AG04450 (cell line): ENCODE measurements around the gene ZNF93. TPM values are rescaled to one million over a fixed set of nuclear protein-coding genes. Genes with fewer than 3 reads are reported as not detected.
"Not testable (repeated sequence)": the region's sequence is repeated elsewhere in the genome, so short reads cannot be mapped to it uniquely, and the experiment has no call there.

ENCODE experiments used
- CTCF ChIA-PET: fragments of 300-600, 350-600 bp; formaldehyde crosslinking; extraction: SDS; loops from one replicate; lab custom pipeline; 2022; ENCODE audit warnings: antibody characterized with exemption, inconsistent platforms; lab: Charles Lee
- POLR2A ChIA-PET: fragments of 350-600 bp; formaldehyde crosslinking; extraction: SDS; loops from one replicate; lab custom pipeline; 2021; ENCODE audit warnings: antibody characterized with exemption, inconsistent platforms; lab: Yijun Ruan, JAX
- DNase-seq: peaks from one replicate; pipeline ENCODE4 v3.0.0-alpha.2; 2011; ENCODE audit warnings: low read depth, low spot score
- H3K27ac ChIP-seq: one replicate; pipeline ENCODE4 v1.5.1; 2012; ENCODE audit warnings: low read depth, low read length, control low read depth
- H3K27me3 ChIP-seq: one replicate; pipeline ENCODE4 v1.6.0; 2012; ENCODE audit warnings: low read length; ENCODE audit not compliant: control insufficient read depth, insufficient read depth
- H3K4me3 ChIP-seq: 2 replicates; pipeline ENCODE4 v1.5.1; 2011; ENCODE audit warnings: mild to moderate bottlenecking, low read depth, low read length, control low read depth
- H3K9me3 ChIP-seq: 2 replicates; pipeline ENCODE4 v1.5.1; 2012; ENCODE audit warnings: low read length; ENCODE audit not compliant: control insufficient read depth, insufficient read depth
- polyA plus RNA-seq: library from polyadenylated mRNA; depleted of rRNA; stranded (reverse); fragments of >200 nt; gene quantifications from 2 replicates; pipeline ENCODE4 v1.2.3, GENCODE V29; 2011
- TF ChIP-seq, protein P1 (sequence below): IDR thresholded peaks from 2 replicates; pipeline ENCODE4 v1.5.1; 2011; ENCODE audit warnings: low read depth, low read length, control low read depth, inconsistent platforms

Gene ZNF93
- polyA plus RNA-seq, 1 experiment = 4.6 TPM

DNA sequence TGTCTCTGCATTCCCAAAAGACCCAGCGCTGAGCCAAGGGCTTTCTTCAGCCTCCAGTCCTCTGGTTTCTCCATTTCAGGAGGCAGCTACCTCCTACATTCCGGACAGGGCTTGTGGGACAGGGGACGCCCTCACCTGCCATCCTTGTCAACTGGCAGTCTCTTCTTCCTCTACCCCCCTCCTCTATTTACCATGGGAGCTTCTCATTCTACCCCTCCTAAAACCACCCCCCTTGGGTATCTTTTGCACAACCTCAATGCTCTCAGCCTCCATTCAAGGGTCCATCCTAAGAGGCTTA, 43.8 kb downstream of the ZNF93 start:
- H3K9me3 ChIP-seq = peaks cover 24% of the 10 kb centered on the region; the same call in 1 of the 2 replicates
- TF ChIP-seq, protein P1, sequence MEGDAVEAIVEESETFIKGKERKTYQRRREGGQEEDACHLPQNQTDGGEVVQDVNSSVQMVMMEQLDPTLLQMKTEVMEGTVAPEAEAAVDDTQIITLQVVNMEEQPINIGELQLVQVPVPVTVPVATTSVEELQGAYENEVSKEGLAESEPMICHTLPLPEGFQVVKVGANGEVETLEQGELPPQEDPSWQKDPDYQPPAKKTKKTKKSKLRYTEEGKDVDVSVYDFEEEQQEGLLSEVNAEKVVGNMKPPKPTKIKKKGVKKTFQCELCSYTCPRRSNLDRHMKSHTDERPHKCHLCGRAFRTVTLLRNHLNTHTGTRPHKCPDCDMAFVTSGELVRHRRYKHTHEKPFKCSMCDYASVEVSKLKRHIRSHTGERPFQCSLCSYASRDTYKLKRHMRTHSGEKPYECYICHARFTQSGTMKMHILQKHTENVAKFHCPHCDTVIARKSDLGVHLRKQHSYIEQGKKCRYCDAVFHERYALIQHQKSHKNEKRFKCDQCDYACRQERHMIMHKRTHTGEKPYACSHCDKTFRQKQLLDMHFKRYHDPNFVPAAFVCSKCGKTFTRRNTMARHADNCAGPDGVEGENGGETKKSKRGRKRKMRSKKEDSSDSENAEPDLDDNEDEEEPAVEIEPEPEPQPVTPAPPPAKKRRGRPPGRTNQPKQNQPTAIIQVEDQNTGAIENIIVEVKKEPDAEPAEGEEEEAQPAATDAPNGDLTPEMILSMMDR = no peak
- POLR2A ChIA-PET = no interaction called here

DNA sequence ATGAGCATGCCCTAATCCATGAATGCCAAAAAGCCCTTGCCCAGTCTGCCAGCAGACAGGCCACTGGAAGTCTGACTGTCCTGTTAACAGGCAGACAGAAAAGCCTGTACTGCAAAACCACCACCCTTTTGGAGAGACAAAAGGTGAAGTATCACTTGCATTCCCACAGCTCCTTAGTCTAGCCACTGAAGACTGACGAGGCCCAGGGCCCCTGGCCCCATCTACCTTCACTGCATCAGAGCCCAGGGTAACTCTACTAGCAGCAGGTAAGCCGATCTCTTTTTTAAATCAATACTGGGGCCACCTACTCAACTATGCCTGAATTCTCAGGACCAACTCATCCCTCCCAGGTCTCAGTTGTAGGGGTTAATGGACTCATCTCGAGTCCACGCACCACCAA, 45.5 kb downstream of the ZNF93 start:
- POLR2A ChIA-PET = no interaction called here
- H3K4me3 ChIP-seq = no peak overlapping the region
- H3K27ac ChIP-seq = no peak overlapping the region
- no peaks in the 10 kb centered on the region for H3K27me3 ChIP-seq
- DNase-seq = no peak
- H3K9me3 ChIP-seq = peaks cover 33% of the 10 kb centered on the region; the same call in 1 of the 2 replicates
- TF ChIP-seq, protein P1 = no peak
- CTCF ChIA-PET = no interaction called here

More for the DNA sequence above, 43.8 kb downstream of the ZNF93 start:
- Histone ChIP-seq H3K4me3 (no peak overlapping the region), H3K27me3 (no peaks in the 10 kb centered on the region), H3K27ac (no peak overlapping the region)
- CTCF ChIA-PET = no interaction called here
- no peak for DNase-seq

DNA sequence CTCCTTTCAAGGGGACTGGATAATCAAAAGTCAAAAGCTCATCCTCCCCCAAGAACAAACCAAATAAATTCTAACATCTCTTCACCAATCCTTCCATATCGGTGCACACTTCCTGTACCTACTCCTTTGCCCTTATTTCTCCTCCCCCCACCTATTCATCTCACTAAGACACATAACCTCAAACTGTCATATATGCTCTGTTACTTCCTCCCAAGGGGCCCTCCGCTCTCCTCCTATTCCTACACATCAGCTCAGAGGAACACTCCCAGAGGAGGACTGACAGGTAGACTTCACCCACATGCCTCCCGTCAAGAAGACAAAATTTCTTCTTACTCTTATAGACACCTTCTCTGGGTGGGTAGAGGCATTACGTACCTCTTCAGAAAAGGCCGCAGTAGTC, 48.1 kb downstream of the ZNF93 start:
- H3K4me3 ChIP-seq = no peak overlapping the region
- TF ChIP-seq, protein P1 = no peak
- POLR2A ChIA-PET = no interaction called here
- DNase-seq = no peak
- CTCF ChIA-PET = no interaction called here
- no peak overlapping the region for H3K27ac ChIP-seq
- peaks cover 40% of the 10 kb centered on the region for H3K9me3 ChIP-seq
- H3K27me3 ChIP-seq = no peaks in the 10 kb centered on the region

DNA sequence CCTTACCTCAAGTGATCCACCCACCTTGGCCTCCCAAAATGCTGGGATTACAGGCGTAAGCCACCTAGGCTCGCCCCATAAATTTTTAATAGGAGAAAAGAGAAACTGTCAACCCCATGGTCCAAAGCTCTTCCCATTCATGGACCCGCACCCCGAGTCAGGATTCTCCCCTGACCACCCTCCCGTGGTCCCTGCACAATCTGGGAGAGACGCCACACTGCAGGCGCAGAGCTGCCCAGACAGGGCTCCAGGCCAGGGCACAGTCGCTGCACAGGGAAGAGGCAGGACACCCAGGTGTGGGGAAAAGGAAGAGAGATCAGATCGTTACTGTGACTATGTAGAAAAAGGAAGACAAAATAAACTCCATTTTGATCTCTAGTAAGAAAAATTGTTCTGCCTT, 54.5 kb downstream of the ZNF93 start:
- TF ChIP-seq, protein P1 = no peak

DNA sequence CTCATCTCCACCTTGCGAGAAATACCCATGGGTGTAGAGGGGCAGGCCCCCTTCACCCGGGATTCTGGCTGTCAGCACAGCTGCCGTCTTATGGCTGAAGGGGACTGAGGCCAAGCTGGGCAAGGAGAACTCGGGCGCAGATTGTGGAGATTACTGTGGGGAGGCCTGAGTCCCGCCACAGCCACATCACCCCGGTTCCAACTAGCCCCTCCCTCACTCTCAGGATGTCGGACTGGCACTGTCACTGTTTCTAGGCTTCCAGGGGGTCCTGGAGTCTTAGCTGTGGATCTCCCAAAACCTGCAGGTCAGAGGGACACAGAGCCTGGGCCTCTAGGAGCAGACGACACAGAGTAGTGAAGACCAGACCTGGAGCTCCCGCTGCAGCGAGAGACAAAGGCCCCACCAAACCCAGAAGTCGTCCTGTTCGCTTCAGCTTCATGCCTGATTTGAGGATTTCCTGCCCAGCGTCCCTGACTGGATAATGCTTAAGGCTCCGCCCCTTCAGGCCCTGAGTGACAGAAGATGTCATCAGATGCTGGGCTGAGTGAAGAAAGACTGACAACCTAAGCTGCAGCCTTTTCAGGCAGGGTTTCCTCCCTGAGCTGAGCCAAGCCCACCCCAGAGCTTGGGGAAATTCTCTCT, 55.8 kb downstream of the ZNF93 start:
- Histone ChIP-seq H3K27ac (no peak overlapping the region), H3K4me3 (no peak overlapping the region), H3K27me3 (no peaks in the 10 kb centered on the region), H3K9me3 (peaks cover 24% of the 10 kb centered on the region)
- no peak for DNase-seq
- POLR2A ChIA-PET = no interaction called here
- TF ChIP-seq, protein P1 = no peak
- CTCF ChIA-PET = no interaction called here

More for the DNA sequence above, 54.5 kb downstream of the ZNF93 start:
- Histone ChIP-seq H3K4me3 (no peak overlapping the region), H3K27ac (no peak overlapping the region), H3K9me3 (peaks cover 35% of the 10 kb centered on the region), H3K27me3 (no peaks in the 10 kb centered on the region)
- ChIA-PET CTCF (no interaction called here), POLR2A (no interaction called here)
- no peak for DNase-seq

DNA sequence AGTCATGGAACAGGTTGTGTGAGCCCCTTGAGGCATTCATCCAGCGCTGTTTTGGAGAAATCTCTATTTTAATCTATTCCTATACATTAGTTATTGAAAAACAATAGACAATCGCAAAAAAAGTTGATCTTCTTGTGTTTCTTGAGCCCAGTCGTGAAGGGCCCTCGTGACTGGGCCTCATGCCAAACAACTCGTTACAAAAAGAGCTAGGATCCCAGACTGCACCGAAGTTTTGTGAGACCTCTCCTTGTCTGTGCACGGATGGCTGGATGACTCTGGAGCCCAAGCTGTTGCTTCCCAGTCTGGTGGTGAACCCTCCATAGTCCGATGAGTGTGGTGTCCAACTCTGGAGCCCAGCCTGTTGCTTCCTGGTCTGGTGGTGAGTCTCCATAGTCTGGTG, 57.0 kb downstream of the ZNF93 start:
- H3K4me3 ChIP-seq, H3K27me3 ChIP-seq, H3K27ac ChIP-seq, POLR2A ChIA-PET, DNase-seq: not testable (repeated sequence)
- CTCF ChIA-PET = interaction anchor here (1.4 kb wide), 1 partner anchor 427 kb away, joined by 3 read pairs; no protein-coding TSS in a partner anchor
- peaks cover 19% of the 10 kb centered on the region for H3K9me3 ChIP-seq
